AG09309 (cell line): Measurements from ENCODE around the gene COQ8A.

ENCODE experiments used
- DNase-seq: peaks from one replicate; pipeline ENCODE4 v3.0.0-alpha.2; 2010; ENCODE audit warnings: low read depth
- H3K4me3 ChIP-seq: 2 replicates; pipeline ENCODE4 v1.5.1; 2011; ENCODE audit warnings: mild to moderate bottlenecking, low read depth, low read length, moderate library complexity; ENCODE audit not compliant: control insufficient read depth
- TF ChIP-seq, protein P1 (sequence below): IDR thresholded peaks from 2 replicates; pipeline ENCODE4 v1.5.1; 2011; ENCODE audit warnings: mild to moderate bottlenecking, low read depth, low read length, inconsistent platforms; ENCODE audit not compliant: insufficient read depth, control insufficient read depth; ENCODE audit errors: missing control alignments

Gene COQ8A

DNA sequence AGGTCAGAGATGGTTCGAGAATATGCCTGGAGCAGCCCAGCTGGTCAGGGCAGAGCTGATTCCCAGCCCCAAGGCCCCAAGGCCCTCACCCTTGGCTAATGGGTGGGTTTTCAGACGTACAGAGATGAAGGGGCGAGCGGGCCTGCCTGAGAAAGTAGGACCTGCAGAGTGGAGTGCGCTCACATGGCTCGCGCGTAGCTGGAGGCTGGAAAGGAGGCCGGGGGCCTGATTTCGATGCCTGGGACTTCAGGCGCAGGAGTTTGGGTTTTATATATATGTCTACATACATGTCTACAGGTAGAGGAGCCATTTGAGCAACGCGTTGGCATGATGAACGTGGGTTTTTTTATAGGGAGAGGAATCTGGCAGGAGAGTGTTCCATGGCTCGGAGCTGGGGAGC is 8.9 kb downstream of the COQ8A start:
- TF ChIP-seq, protein P1, sequence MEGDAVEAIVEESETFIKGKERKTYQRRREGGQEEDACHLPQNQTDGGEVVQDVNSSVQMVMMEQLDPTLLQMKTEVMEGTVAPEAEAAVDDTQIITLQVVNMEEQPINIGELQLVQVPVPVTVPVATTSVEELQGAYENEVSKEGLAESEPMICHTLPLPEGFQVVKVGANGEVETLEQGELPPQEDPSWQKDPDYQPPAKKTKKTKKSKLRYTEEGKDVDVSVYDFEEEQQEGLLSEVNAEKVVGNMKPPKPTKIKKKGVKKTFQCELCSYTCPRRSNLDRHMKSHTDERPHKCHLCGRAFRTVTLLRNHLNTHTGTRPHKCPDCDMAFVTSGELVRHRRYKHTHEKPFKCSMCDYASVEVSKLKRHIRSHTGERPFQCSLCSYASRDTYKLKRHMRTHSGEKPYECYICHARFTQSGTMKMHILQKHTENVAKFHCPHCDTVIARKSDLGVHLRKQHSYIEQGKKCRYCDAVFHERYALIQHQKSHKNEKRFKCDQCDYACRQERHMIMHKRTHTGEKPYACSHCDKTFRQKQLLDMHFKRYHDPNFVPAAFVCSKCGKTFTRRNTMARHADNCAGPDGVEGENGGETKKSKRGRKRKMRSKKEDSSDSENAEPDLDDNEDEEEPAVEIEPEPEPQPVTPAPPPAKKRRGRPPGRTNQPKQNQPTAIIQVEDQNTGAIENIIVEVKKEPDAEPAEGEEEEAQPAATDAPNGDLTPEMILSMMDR: no peak
- no peak overlapping the region for H3K4me3 ChIP-seq
- no peak for DNase-seq

DNA sequence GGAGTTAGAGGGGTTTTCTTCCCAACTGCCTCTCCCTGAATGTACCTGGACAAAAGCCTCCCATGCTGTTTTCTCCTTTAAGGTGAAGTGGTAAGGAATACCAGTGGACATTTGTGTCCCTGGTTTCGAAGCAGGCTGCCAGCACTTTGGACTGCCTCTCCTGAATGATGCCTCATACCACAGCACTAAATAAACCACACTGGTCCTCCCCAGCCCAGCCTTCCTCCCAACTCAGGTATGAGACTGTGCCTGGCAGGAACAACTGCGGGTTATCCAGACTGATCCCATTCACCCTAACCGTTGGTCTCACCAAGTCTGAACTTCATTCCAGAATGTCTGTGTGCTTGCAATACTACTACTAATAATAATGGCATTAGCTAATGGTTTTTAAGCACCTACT is 9.3 kb downstream of the COQ8A start:
- H3K4me3 ChIP-seq: no peak overlapping the region
- TF ChIP-seq, protein P1: no peak
- no peak for DNase-seq

DNA sequence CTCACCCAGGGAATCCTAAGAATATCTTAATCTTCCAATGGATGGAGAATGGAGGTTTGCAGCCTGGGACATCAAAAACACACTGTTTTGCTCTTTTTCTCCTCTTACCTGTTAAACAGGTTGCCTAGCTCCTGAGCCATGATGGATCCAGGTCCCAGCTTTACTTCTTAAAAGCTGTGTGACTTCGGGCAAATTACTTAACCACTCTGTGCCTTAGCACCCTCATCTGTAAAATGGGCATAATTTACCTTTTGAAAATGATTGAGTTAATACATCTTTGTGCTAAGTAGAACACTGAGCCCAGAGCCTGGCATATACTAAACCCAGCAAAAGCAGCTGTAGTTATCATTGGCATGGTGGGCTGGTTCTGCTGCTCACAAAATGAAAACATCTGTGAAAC is 10.2 kb downstream of the COQ8A start:
- TF ChIP-seq, protein P1: no peak
- no peak for DNase-seq
- no peak overlapping the region for H3K4me3 ChIP-seq

DNA sequence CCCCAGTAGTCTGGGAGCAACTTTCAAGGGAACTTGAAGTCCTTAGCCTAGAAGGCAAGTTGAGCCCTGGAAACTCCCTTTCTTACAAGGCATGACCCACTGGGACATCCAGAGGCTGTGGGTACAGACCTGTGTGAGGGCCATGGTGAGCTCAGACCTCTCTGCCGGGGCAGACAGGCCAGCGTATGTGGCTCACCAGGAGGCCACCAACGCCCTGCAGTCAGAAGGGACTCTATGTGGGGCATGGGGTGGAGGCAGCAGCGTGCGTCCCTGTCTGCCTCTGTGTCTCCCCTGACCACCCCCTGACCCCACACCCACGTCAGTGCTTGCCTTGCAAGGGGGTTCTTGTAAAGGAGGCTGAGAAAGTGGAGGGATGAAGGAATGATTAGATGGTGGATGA is 10.8 kb downstream of the COQ8A start:
- DNase-seq: no peak
- TF ChIP-seq, protein P1: no peak
- no peak overlapping the region for H3K4me3 ChIP-seq

DNA sequence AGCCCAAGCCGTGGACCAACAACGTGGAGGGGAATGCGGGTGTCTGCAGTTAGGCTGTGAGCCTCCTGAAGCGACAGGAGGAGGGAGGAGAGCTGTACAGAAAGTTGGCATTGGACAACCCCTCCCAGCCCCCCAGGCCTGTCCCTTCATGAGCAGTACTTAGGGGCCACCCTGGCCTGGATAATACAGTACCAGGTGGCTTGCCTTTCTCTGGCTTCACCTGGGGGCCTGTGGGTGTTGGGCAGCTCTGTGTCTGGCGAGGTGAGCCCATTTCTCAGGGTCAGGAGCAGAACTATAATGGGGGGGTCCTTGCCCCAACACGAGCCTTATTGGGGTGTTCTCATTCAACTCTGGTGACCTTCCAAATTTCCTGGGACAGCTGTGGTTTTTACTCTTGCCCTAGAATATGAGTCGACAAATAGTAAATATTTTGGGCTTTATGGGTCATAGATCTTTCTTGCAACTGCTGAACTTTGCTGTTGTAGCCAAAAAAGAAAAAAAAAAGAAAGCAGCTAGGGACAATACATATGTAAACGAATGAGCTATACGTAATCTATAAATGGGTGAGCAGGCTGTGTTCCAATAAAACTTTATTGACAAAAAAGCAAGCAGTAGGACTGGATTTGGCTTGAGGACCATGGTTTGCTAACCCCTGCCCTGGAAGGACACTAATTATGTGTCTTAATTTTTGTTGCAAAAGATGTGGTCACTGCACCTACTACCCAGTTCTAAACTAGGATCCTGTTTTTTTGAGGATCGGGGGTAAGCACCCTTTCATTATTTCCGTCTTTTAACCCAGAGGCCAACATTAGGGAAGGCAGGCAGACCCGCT is 11.4 kb downstream of the COQ8A start:
- no peak for DNase-seq
- no peak overlapping the region for H3K4me3 ChIP-seq
- TF ChIP-seq, protein P1: no peak

DNA sequence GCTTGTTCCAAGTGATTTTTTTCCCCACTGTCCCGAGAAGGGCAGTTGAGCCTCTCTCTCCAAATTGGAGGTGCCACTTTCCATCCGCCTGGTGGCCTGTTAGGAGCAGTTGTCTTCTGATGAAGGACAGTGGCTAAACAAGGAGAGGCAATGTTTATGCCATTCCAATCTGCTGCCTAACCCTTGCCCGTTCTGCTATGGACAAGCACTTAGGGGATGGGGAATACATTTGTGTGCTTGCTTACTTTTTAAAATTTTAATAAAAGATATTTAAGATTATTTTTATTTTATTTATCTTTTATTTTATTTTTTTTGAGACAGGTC is 12.0 kb downstream of the COQ8A start:
- DNase-seq: no peak
- TF ChIP-seq, protein P1: no peak

DNA sequence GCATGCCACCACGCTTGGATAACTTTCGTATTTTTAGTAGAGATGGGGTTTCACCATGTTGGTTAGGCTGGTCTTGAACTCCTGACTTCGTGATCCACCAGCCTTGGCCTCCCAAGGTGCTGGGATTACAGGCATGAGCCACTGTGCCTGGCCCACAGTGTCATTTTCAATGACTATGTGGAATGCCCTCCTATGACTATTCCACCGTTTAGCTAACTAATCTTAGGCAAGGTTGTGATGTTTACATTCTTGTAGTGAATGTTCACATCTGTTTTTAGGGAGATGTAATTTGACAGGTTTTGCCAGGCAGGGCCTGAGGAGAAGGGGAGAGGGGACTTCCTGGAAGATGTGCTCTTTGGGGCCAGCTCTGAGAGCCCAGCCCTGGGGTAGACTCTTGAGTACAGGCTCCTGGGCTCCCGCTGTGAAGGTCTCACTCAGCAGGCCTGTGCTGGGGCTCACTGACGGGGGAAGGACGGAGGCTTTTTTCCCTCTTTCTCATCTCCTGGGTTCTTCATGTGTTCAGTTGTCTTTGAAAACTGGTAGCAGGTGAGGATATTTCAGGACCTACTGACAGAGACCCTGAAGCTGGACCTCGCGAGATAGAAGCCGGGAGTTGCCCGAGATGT is 13.2 kb downstream of the COQ8A start:
- no peak overlapping the region for H3K4me3 ChIP-seq
- TF ChIP-seq, protein P1: no peak
- no peak for DNase-seq

More for the DNA sequence above, 12.0 kb downstream of the COQ8A start:
- H3K4me3 ChIP-seq: no peak overlapping the region
